ENCODE results near the gene AGPAT4.

DNA sequence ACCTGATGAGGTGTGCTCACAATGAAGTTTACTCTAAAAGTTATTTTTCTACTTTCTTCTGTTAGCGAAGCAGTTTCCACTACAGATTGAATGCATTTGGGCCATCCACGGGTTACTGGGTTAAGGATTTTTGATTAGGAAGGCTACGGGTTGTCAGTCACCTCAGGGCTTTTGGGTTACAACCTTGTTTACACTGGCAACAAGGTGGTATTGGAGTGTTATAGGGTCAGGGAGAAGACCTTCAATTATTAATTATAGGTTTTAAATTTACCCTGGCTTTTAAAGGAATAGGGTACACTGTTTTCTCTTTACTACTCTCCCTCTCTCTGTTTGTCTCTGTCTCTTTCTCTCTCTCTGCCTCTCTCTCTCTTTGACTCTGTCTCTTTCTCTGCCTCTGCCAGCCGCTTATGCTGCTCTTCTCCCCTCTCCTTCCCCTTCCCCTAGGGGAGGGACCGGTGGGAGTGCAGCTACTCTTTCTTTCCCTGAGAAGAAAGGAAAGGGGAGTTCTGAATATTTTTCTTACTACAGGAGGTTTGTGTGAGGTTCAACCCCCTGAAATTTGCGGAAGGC lies 40.2 kb upstream of the AGPAT4 start:
- TF ChIP-seq EZH2phosphoT487 (IDR thresholded peaks at IDR 0.05; ENCODE audit: borderline replicate concordance, low read length), result no peak
- TF ChIP-seq, protein P1, sequence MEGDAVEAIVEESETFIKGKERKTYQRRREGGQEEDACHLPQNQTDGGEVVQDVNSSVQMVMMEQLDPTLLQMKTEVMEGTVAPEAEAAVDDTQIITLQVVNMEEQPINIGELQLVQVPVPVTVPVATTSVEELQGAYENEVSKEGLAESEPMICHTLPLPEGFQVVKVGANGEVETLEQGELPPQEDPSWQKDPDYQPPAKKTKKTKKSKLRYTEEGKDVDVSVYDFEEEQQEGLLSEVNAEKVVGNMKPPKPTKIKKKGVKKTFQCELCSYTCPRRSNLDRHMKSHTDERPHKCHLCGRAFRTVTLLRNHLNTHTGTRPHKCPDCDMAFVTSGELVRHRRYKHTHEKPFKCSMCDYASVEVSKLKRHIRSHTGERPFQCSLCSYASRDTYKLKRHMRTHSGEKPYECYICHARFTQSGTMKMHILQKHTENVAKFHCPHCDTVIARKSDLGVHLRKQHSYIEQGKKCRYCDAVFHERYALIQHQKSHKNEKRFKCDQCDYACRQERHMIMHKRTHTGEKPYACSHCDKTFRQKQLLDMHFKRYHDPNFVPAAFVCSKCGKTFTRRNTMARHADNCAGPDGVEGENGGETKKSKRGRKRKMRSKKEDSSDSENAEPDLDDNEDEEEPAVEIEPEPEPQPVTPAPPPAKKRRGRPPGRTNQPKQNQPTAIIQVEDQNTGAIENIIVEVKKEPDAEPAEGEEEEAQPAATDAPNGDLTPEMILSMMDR (IDR thresholded peaks at IDR 0.05; ENCODE audit: low read depth, low read length, poor library complexity, severe bottlenecking), result no peak

Measured in DOHH2 (cell line).